Peyer's patch (tissue), 4 donors: ENCODE measurements around the gene CCNT1.

Experiments
- CTCF ChIP-seq, 6 experiments: fragments of 450-650 bp in 4 of 6; fragments of 200-600 bp in 2 of 6; sonication (generic) in 1 of 6; IDR thresholded peaks; one replicate each; pipeline ENCODE4 v1.5.1; 2017 to 2019; ENCODE audit warnings: antibody characterized with exemption in 6 of 6, mild to moderate bottlenecking in 3 of 6, moderate library complexity in 1 of 6
- POLR2A ChIP-seq, 2 donors: fragments of 450-650 bp; IDR thresholded peaks; one replicate each; pipeline ENCODE4 v1.5.1; 2017; ENCODE audit warnings: antibody characterized with exemption in 2 of 2, mild to moderate bottlenecking in 2 of 2, moderate library complexity in 2 of 2

DNA sequence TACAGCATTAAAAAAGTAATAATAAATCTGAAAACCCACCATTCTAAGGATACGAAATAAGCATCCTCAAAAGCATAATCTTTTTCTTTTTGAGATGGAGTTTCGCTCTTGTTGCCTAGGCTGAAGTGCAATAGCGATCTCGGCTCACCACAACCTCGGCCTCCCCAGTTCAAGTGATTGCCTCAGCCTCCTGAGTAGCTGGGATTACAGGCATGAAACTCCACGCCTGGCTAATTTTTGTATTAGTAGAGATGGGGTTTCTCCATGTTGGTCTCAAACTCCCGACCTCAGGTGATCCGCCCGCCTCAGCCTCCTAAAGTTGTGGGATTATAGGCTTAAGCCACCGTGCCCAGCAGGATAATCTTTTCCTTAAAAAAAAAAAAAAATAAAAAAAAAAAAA is 4.3 kb downstream of the CCNT1 start:
- TF ChIP-seq CTCF (IDR thresholded peaks at IDR 0.05) (no peak), POLR2A (IDR thresholded peaks at IDR 0.05) (no peak)
